ENCODE measurements around the gene ZNF133. TPM values are rescaled to one million over a fixed set of nuclear protein-coding genes. Genes with fewer than 3 reads are reported as not detected.
"Not testable (repeated sequence)": the region's sequence is repeated elsewhere in the genome, so short reads cannot be mapped to it uniquely, and the experiment has no call there.

The ZNF133 gene
- total and polyA plus RNA-seq, 2 donors from 2014 or later, result 12.8 to 15.0 TPM

- no peak overlapping the region for H3K9ac ChIP-seq (ENCODE audit: low read length in 3 of 3)
- no peak overlapping the region for H3K27ac ChIP-seq (ENCODE audit: low read depth in 2 of 2, low read length in 2 of 2)
- DNase-seq, result no peak
- no peaks in the 10 kb centered on the region for H3K4me1 ChIP-seq (ENCODE audit: control insufficient read depth in 2 of 3, insufficient read depth in 2 of 3, low read depth in 1 of 3, low read length in 3 of 3)
- intact Hi-C loops (cut with DNase I), result no loop called here
- peaks cover 0 to 11% (median 1%) of the 10 kb centered on the region in 3 donors for H3K9me3 ChIP-seq (ENCODE audit: control insufficient read depth in 2 of 3, insufficient read depth in 1 of 3, low read length in 3 of 3)
- peak; percentile 23 for FAIRE-seq
- TF ChIP-seq, protein P1, sequence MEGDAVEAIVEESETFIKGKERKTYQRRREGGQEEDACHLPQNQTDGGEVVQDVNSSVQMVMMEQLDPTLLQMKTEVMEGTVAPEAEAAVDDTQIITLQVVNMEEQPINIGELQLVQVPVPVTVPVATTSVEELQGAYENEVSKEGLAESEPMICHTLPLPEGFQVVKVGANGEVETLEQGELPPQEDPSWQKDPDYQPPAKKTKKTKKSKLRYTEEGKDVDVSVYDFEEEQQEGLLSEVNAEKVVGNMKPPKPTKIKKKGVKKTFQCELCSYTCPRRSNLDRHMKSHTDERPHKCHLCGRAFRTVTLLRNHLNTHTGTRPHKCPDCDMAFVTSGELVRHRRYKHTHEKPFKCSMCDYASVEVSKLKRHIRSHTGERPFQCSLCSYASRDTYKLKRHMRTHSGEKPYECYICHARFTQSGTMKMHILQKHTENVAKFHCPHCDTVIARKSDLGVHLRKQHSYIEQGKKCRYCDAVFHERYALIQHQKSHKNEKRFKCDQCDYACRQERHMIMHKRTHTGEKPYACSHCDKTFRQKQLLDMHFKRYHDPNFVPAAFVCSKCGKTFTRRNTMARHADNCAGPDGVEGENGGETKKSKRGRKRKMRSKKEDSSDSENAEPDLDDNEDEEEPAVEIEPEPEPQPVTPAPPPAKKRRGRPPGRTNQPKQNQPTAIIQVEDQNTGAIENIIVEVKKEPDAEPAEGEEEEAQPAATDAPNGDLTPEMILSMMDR (IDR thresholded peaks at IDR 0.05; ENCODE audit: borderline replicate concordance, extremely low read depth, insufficient read depth), result no peak
- no peaks in the 10 kb centered on the region for H3K27me3 ChIP-seq (ENCODE audit: control insufficient read depth, insufficient read depth, low read length)
- H3K36me3 ChIP-seq (ENCODE audit: control insufficient read depth in 2 of 3, insufficient read depth in 3 of 3, low read length in 3 of 3), result no peaks in the 10 kb centered on the region
- no peak overlapping the region for H3K4me3 ChIP-seq (ENCODE audit: low read length in 3 of 3)
Measured at GRCh38 chr20:18326990-18327389, 38.7 kb downstream of the ZNF133 start.

- FAIRE-seq (no peak), DNase-seq (no peak)
- no peak overlapping the region for H3K4me3 ChIP-seq (ENCODE audit: low read length in 3 of 3)
- no peaks in the 10 kb centered on the region for H3K4me1 ChIP-seq (ENCODE audit: control insufficient read depth in 2 of 3, insufficient read depth in 2 of 3, low read depth in 1 of 3, low read length in 3 of 3)
- H3K27ac ChIP-seq (ENCODE audit: low read depth in 2 of 2, low read length in 2 of 2), result no peak overlapping the region
- H3K9ac ChIP-seq (ENCODE audit: low read length in 3 of 3), result no peak overlapping the region
- no peaks in the 10 kb centered on the region for H3K27me3 ChIP-seq (ENCODE audit: control insufficient read depth, insufficient read depth, low read length)
- H3K9me3 ChIP-seq (ENCODE audit: control insufficient read depth in 2 of 3, insufficient read depth in 1 of 3, low read length in 3 of 3), result peaks cover 0 to 11% (median 1%) of the 10 kb centered on the region in 3 donors
- intact Hi-C loops (cut with DNase I), result no loop called here
- TF ChIP-seq, protein P1 (IDR thresholded peaks at IDR 0.05; ENCODE audit: borderline replicate concordance, extremely low read depth, insufficient read depth), result no peak
- H3K36me3 ChIP-seq (ENCODE audit: control insufficient read depth in 2 of 3, insufficient read depth in 3 of 3, low read length in 3 of 3), result no peaks in the 10 kb centered on the region
Measured at GRCh38 chr20:18331694-18332093, 43.4 kb downstream of the ZNF133 start.

- H3K27ac ChIP-seq (ENCODE audit: low read depth in 2 of 2, low read length in 2 of 2); H3K4me3 ChIP-seq (ENCODE audit: low read length in 3 of 3); H3K9me3 ChIP-seq (ENCODE audit: control insufficient read depth in 2 of 3, insufficient read depth in 1 of 3, low read length in 3 of 3); H3K27me3 ChIP-seq (ENCODE audit: control insufficient read depth, insufficient read depth, low read length); H3K36me3 ChIP-seq (ENCODE audit: control insufficient read depth in 2 of 3, insufficient read depth in 3 of 3, low read length in 3 of 3); DNase-seq; FAIRE-seq; intact Hi-C loops (cut with DNase I); H3K9ac ChIP-seq (ENCODE audit: low read length in 3 of 3); H3K4me1 ChIP-seq (ENCODE audit: control insufficient read depth in 2 of 3, insufficient read depth in 2 of 3, low read depth in 1 of 3, low read length in 3 of 3): not testable (repeated sequence)
Measured at GRCh38 chr20:18349749-18350148, 61.4 kb downstream of the ZNF133 start.

- Histone ChIP-seq H3K9me3 (ENCODE audit: control insufficient read depth in 2 of 3, insufficient read depth in 1 of 3, low read length in 3 of 3) (no peaks in the 10 kb centered on the region), H3K27me3 (ENCODE audit: control insufficient read depth, insufficient read depth, low read length) (no peaks in the 10 kb centered on the region), H3K36me3 (ENCODE audit: control insufficient read depth in 2 of 3, insufficient read depth in 3 of 3, low read length in 3 of 3) (no peaks in the 10 kb centered on the region), H3K4me3 (ENCODE audit: low read length in 3 of 3) (no peak overlapping the region), H3K9ac (ENCODE audit: low read length in 3 of 3) (no peak overlapping the region), H3K4me1 (ENCODE audit: control insufficient read depth in 2 of 3, insufficient read depth in 2 of 3, low read depth in 1 of 3, low read length in 3 of 3) (no peaks in the 10 kb centered on the region), H3K27ac (ENCODE audit: low read depth in 2 of 2, low read length in 2 of 2) (no peak overlapping the region)
- DNase-seq, result no peak
- FAIRE-seq, result no peak
- intact Hi-C loops (cut with DNase I), result no loop called here
- TF ChIP-seq, protein P1 (IDR thresholded peaks at IDR 0.05; ENCODE audit: borderline replicate concordance, extremely low read depth, insufficient read depth), result no peak
Measured at GRCh38 chr20:18359854-18360253, 71.5 kb downstream of the ZNF133 start.

All from kidney (tissue), 14 donors.